Gastrocnemius medialis (tissue), 4 donors: ENCODE results near the gene AMER2.

Experiments
- POLR2A ChIP-seq, 2 donors: fragments of 450-650 bp; IDR thresholded peaks; one replicate each; pipeline ENCODE4 v1.6.1; 2017; ENCODE audit warnings: antibody characterized with exemption in 2 of 2, mild to moderate bottlenecking in 2 of 2, moderate library complexity in 2 of 2
- TF ChIP-seq, protein P1 (sequence below), 5 experiments: fragments of 450-650 bp in 3 of 5; fragments of 200-600 bp in 2 of 5; sonication (generic) in 2 of 5; IDR thresholded peaks in 4 of 5; conservative IDR thresholded peaks in 1 of 5; 1 replicate in 4 of 5; 2 replicates in 1 of 5; pipeline ENCODE4 v1.5.1; 2016 to 2019; ENCODE audit warnings: antibody characterized with exemption in 5 of 5, mild to moderate bottlenecking in 3 of 5, moderate library complexity in 3 of 5

DNA sequence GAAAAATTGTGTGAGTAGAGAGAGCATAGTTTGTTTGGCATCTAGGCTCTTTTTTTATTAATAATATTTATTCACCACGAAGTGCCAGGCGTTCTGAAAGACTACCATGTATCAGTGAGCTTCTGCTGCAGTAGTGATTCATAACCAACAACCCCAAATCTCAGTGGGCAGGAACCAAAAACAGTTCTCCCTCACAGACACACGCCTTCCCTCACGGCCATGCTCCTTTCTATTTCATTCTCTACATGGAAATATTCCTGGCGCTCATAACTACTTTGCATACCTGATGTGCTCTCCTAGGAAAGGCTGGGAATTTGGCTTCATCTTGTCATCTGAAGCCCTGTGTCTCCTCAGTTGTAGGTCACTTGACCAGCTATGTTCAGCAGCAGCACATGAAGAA lies 26.6 kb upstream of the AMER2 start:
- TF ChIP-seq, protein P1, sequence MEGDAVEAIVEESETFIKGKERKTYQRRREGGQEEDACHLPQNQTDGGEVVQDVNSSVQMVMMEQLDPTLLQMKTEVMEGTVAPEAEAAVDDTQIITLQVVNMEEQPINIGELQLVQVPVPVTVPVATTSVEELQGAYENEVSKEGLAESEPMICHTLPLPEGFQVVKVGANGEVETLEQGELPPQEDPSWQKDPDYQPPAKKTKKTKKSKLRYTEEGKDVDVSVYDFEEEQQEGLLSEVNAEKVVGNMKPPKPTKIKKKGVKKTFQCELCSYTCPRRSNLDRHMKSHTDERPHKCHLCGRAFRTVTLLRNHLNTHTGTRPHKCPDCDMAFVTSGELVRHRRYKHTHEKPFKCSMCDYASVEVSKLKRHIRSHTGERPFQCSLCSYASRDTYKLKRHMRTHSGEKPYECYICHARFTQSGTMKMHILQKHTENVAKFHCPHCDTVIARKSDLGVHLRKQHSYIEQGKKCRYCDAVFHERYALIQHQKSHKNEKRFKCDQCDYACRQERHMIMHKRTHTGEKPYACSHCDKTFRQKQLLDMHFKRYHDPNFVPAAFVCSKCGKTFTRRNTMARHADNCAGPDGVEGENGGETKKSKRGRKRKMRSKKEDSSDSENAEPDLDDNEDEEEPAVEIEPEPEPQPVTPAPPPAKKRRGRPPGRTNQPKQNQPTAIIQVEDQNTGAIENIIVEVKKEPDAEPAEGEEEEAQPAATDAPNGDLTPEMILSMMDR (IDR thresholded peaks at IDR 0.05 in 4 of 5, conservative IDR thresholded peaks at IDR 0.05 in 1 of 5) = no peak
- TF ChIP-seq POLR2A (IDR thresholded peaks at IDR 0.05) = no peak
